Transverse colon (tissue), 4 donors: ENCODE measurements around the gene HLA-E. TPM values are rescaled to one million over a fixed set of nuclear protein-coding genes. Genes with fewer than 3 reads are reported as not detected.
"Not testable (repeated sequence)": the region's sequence is repeated elsewhere in the genome, so short reads cannot be mapped to it uniquely, and the experiment has no call there.

ENCODE experiments used
- DNase-seq: peaks from one replicate; pipeline ENCODE4 v3.0.0-alpha.2; 2019
- H3K27ac ChIP-seq, 4 donors: fragments of 200-600 bp; sonication (generic); 2 replicates each; pipeline ENCODE4 v1.5.1; 2016 to 2018; ENCODE audit warnings: inconsistent platforms in 4 of 4
- H3K27me3 ChIP-seq: fragments of 200-600 bp; sonication (generic); 2 replicates; pipeline ENCODE4 v1.5.1; 2017; ENCODE audit warnings: inconsistent platforms
- H3K36me3 ChIP-seq, 4 donors: fragments of 200-600 bp; sonication (generic); 2 replicates each; pipeline ENCODE4 v1.5.1; 2017 to 2019; ENCODE audit warnings: inconsistent platforms in 4 of 4
- H3K4me1 ChIP-seq, 4 donors: fragments of 200-600 bp; sonication (generic); 2 replicates each; pipeline ENCODE4 v1.5.1; 2017 to 2020; ENCODE audit warnings: inconsistent platforms in 4 of 4
- H3K4me3 ChIP-seq, 4 donors: fragments of 200-600 bp; sonication (generic); 1 replicate in 1 of 4; 2 replicates in 3 of 4; pipeline versions ENCODE4 v1.5.1 to v1.6.1; 2017 to 2019; ENCODE audit warnings: inconsistent platforms in 4 of 4
- H3K9me3 ChIP-seq, 2 donors: fragments of 200-600 bp; sonication (generic); 2 replicates each; pipeline ENCODE4 v1.5.1; 2017 to 2019; ENCODE audit warnings: inconsistent platforms in 2 of 2
- CTCF ChIP-seq, 5 experiments: fragments of 200-600 bp in 3 of 5; fragments of 450-650 bp in 2 of 5; sonication (generic) in 3 of 5; IDR thresholded peaks; 1 replicate in 2 of 5; 2 replicates in 3 of 5; pipeline ENCODE4 v1.5.1; 2016 to 2017; ENCODE audit warnings: antibody characterized with exemption in 5 of 5, inconsistent platforms in 3 of 5, mild to moderate bottlenecking in 2 of 5, moderate library complexity in 1 of 5
- EP300 ChIP-seq: sonication (generic); formaldehyde crosslinking; IDR thresholded peaks from one replicate; pipeline ENCODE4 v1.6.1; 2017; ENCODE audit warnings: antibody characterized with exemption, low read depth
- POLR2A ChIP-seq: fragments of 450-650 bp; IDR thresholded peaks from one replicate; pipeline ENCODE4 v1.6.1; 2016; ENCODE audit warnings: antibody characterized with exemption, mild to moderate bottlenecking, moderate library complexity
- POLR2AphosphoS5 ChIP-seq, 3 donors: sonication (generic); formaldehyde crosslinking; IDR thresholded peaks; one replicate each; pipeline ENCODE4 v1.6.1; 2016; ENCODE audit warnings: antibody characterized with exemption in 3 of 3
- WGBS, 2 donors: methylation state at CpG; one replicate each; pipeline ENCODE4 v1.1.5; 2018; ENCODE audit warnings: low coverage in 1 of 2; 5-methylcytosine and 5-hydroxymethylcytosine counted together
- in situ Hi-C, 4 donors: fragments of 200-750 bp; cut with MboI; loops; one replicate each; pipeline versions ENCODE4 v1.15.0 to v1.15.1; 2017; ENCODE audit warnings: low sequenced_read_pairs in 3 of 4, low pct_ligation_motif_present in 1 of 4, low pct_unique_long_range_greater_than_20kb in 1 of 4
- intact Hi-C: fragments of 100-400 bp; cut with DNase I; formaldehyde crosslinking; loops from one replicate; pipeline ENCODE4 v1.15.1; 2023; ENCODE audit warnings: low total_unique reads
- total RNA-seq, 4 donors: library from RNA; depleted of rRNA; stranded (reverse); fragments of >200 nt; gene quantifications; one replicate each; pipeline ENCODE4 v1.1.0, GENCODE V29; 2016

HLA-E gene
- total RNA-seq, 4 donors from 2014 or later, result 248 to 610 (median 493) TPM

GRCh38 chr6:30520522-30520921 lies 31.2 kb downstream of the HLA-E start:
- no peaks in the 10 kb centered on the region for H3K27me3 ChIP-seq
- H3K36me3 ChIP-seq, result no peaks in the 10 kb centered on the region
- peaks cover 9 to 32% (median 19%) of the 10 kb centered on the region in 4 donors for H3K4me1 ChIP-seq
- H3K9me3 ChIP-seq, result no peaks in the 10 kb centered on the region
- intact Hi-C loops, result no loop called here
- H3K27ac ChIP-seq, result peak overlapping the region; percentile 74 to 86 (median 78)
- no peak overlapping the region for H3K4me3 ChIP-seq
- DNase-seq, result no peak
- TF ChIP-seq POLR2AphosphoS5 (IDR thresholded peaks at IDR 0.05) (no peak), CTCF (IDR thresholded peaks at IDR 0.05) (no peak)
- WGBS, 2 donors, result 89 to 100% methylated on average over 4 to 6 of the region's 6 CpGs
- in situ Hi-C loops, result no loop called here

GRCh38 chr6:30521082-30521481 lies 31.8 kb downstream of the HLA-E start:
- Histone ChIP-seq H3K4me1 (peaks cover 9 to 29% (median 19%) of the 10 kb centered on the region in 4 donors), H3K27ac (peak overlapping the region; percentile 74 to 86 (median 78))
- in situ Hi-C loops, intact Hi-C loops, H3K36me3 ChIP-seq, H3K9me3 ChIP-seq, H3K27me3 ChIP-seq, H3K4me3 ChIP-seq: not testable (repeated sequence)
- DNase-seq, result peak; percentile 76
- TF ChIP-seq POLR2A (peak; percentile 44), POLR2AphosphoS5 (IDR thresholded peaks at IDR 0.05) (peak in 2 of 3 donors; percentile 18 to 26)
- WGBS, 2 donors, result 27% methylated on average over 7 of the region's 7 CpGs; no CpG with 5 or more reads in 1 of the 2 donors

GRCh38 chr6:30521952-30522351 lies 32.6 kb downstream of the HLA-E start:
- H3K4me3 ChIP-seq, H3K27me3 ChIP-seq, H3K36me3 ChIP-seq, intact Hi-C loops, DNase-seq, H3K9me3 ChIP-seq, in situ Hi-C loops: not testable (repeated sequence)
- Histone ChIP-seq H3K27ac (peak overlapping the region in 2 of 4 donors; percentile 74 to 86), H3K4me1 (peaks cover 9 to 25% (median 18%) of the 10 kb centered on the region in 4 donors)
- WGBS, 2 donors, result 88 to 93% methylated on average over 5 of the region's 5 CpGs

- H3K27me3 ChIP-seq, DNase-seq, intact Hi-C loops, H3K4me3 ChIP-seq, H3K27ac ChIP-seq, in situ Hi-C loops, H3K9me3 ChIP-seq, H3K36me3 ChIP-seq: not testable (repeated sequence)
- WGBS, 2 donors, result 97 to 100% methylated on average over 2 to 3 of the region's 3 CpGs
- peaks cover 4 to 33% (median 6%) of the 10 kb centered on the region in 4 donors for H3K4me1 ChIP-seq
Measured at GRCh38 chr6:30526444-30526843, 37.1 kb downstream of the HLA-E start.

- in situ Hi-C loops, result not testable (repeated sequence)
Measured at GRCh38 chr6:30529349-30529875, 40.1 kb downstream of the HLA-E start.

GRCh38 chr6:30530014-30530413 lies 40.7 kb downstream of the HLA-E start:
- Histone ChIP-seq H3K4me3 (no peak overlapping the region), H3K36me3 (no peaks in the 10 kb centered on the region), H3K4me1 (peaks cover 3 to 38% (median 8%) of the 10 kb centered on the region in 4 donors), H3K27ac (peak overlapping the region in 1 of 4 donors; percentile 16), H3K9me3 (no peaks in the 10 kb centered on the region), H3K27me3 (no peaks in the 10 kb centered on the region)
- intact Hi-C loops (loop anchor here (5.0 kb wide), 1 partner anchor 48 kb away; no protein-coding TSS in a partner anchor), in situ Hi-C loops (no loop called here)
- TF ChIP-seq CTCF (IDR thresholded peaks at IDR 0.05), result no peak
- no peak for TF ChIP-seq POLR2A
- TF ChIP-seq EP300, result no peak
- TF ChIP-seq POLR2AphosphoS5 (IDR thresholded peaks at IDR 0.05), result no peak
- WGBS, 2 donors, result 54 to 62% methylated on average over 2 of the region's 2 CpGs
- DNase-seq, result no peak

More at GRCh38 chr6:30529349-30529875, 40.1 kb downstream of the HLA-E start:
- peak overlapping the region in 3 of 4 donors; percentile 9 to 82 (median 16) for H3K27ac ChIP-seq
- H3K4me3 ChIP-seq, DNase-seq, H3K9me3 ChIP-seq, H3K36me3 ChIP-seq, intact Hi-C loops, H3K27me3 ChIP-seq: not testable (repeated sequence)
- H3K4me1 ChIP-seq, result peaks cover 3 to 38% (median 8%) of the 10 kb centered on the region in 4 donors
- 79 to 80% methylated on average over 9 to 17 of the region's 17 CpGs for WGBS, 2 donors
